Middle frontal gyrus (tissue), 1 donor: ENCODE measurements around the gene LMLN.
"Not testable (repeated sequence)": the region's sequence is repeated elsewhere in the genome, so short reads cannot be mapped to it uniquely, and the experiment has no call there.

ENCODE experiments used
- DNase-seq: peaks from one replicate; pipeline ENCODE4 v3.0.0-alpha.2; 2015; ENCODE audit warnings: low spot score; ENCODE audit errors: extremely low spot score

LMLN gene

DNA sequence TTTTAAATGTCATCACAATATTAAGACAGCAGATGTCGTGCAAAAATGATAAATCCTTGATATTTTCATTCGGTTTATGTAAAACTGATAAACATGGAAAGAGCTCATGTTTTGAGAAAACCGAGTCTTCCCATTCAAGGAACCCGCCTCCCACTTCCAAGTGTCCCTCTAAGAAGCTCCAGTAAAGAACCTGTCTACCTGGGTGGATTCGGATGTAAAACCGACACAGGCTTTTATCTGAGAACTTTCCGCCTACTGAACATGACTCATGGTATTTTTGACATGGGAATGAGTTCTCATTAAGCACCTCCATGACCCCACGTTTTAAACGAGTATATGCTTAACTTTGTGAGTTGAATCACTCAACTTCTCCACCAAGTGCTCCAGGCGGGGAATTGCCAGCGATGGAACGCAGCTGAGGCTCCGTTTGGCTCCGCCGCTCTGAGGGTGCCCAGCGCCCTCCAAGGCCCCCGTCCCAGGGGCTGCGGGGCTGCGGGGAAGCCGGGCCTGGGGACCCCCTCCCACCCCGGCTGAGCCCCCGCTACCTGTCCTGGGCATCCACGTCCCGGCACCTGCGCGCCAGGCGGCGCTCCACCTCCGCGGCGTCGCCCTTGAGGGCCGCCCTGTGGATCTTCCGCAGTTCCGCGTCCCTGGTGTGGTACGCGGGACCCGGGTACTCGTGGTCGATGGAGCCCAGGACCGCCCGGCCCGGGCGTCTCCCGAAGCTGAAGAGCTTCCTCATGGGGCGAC, 119.9 kb downstream of the LMLN start:
- DNase-seq = no peak

DNA sequence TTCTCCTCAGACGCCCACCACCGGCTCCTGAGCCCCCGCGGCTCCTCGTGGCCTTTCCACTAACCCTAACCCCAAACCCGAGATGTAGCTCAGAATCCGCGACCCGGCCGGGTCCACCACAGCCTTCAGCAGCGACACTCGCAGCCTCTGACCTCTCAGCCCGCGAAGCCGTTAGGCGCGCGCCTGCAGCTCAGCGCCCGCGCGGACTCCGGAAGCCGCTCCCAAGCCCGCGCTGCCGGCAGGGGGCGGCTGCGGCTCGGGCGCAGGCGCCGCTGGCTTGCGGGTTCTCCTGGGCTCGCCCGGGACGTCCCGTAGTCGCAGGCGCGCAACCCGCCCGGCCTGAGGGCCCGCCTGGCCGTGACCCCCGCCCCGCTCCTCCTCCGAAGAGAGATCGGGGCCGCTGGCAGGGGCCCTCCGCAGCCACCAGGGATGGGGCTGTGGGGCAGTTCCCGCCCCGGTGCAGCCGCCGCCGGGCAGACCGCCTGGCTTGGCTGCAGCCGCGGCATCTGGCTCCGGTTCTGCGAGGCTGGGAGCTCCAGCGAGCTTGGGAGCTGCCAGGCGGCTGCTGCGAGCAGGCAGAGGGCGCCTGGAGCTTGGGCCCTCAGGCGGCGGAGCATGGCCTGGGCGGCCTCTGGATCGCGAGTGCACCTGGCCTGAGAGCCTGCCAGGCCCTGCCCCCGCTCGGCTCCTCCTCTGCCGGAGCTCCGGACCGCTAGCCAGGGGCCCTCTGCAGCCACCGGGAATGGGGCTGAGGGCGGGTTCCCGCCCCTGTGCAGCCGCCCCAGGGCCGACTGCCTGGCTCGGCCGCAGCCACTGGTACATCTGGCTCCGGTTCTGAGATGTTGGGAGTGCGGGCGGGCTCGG, 120.7 kb downstream of the LMLN start:
- DNase-seq = no peak

GRCh38 chr3:198081421-198081844, 121.4 kb downstream of the LMLN start:
- DNase-seq = no peak

DNA sequence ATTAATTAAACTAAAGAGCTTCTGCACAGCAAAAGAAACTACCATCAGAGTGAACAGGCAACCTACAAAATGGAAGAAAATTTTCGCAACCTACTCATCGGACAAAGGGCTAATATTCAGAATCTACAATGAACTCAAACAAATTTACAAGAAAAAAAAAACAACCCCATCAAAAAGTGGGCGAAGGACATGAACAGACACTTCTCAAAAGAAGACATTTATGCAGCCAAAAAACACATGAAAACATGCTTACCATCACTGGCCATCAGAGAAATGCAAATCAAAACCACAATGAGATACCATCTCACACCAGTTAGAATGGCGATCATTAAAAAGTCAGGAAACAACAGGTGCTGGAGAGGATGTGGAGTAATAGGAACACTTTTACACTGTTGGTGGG, 122.2 kb downstream of the LMLN start:
- DNase-seq = not testable (repeated sequence)

GRCh38 chr3:198088421-198088955, 128.5 kb downstream of the LMLN start:
- no peak for DNase-seq

DNA sequence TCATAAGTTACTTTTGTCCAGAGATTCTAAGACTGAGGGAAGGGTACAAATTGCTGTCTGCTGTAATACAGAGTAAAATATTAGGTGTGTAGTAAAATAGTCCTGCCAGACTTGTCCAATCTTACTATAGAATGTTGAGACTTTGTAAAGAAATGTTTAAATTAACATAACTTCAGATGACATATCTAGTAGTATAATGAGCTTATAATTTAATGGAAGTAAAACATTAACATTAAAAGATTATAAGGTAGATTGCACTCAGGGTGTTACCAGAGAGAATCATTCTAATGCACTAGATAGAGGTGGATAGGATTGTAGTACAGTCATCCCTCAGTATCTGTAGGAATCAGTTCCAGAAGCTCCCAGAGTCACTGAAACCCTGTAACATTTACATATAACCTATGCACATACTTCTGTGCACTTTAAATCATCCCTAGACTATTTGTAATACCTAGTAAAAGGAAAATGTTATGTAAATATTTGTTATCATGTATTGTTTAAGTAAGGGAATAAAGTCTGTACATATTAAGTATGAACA, 130.8 kb downstream of the LMLN start:
- DNase-seq = no peak

- no peak for DNase-seq
Measured at GRCh38 chr3:198092276-198092675, 132.3 kb downstream of the LMLN start.

- no peak for DNase-seq
Measured at GRCh38 chr3:198093112-198093679, 133.2 kb downstream of the LMLN start.
